Measurements from ENCODE around the gene CWC22. TPM values are rescaled to one million over a fixed set of nuclear protein-coding genes. Genes with fewer than 3 reads are reported as not detected.
"Not testable (repeated sequence)": the region's sequence is repeated elsewhere in the genome, so short reads cannot be mapped to it uniquely, and the experiment has no call there.

Gene CWC22
- total RNA-seq, 2 donors from 2014 or later = 13.1 to 14.1 TPM

DNA sequence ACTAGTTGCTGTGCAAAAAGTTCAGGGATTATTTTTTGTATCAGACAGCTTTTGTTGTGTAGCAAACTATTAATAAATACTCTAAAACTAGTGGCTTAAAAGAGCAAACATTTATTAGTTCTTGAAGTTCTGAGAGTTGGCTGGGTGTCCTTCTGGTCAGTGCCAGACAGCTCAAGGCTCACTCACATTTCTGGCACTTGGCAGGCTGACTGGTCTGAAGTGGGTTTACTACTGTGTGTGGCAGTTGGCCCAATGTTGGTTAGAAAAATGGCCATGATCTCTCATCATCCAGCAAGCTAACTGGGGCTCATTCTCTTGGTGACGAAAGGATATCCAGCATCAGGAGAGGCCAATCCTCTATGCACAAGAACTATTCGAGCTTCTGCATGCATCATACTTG is 74.3 kb downstream of the CWC22 start:
- DNase-seq (ENCODE audit: low spot score) = no peak

DNA sequence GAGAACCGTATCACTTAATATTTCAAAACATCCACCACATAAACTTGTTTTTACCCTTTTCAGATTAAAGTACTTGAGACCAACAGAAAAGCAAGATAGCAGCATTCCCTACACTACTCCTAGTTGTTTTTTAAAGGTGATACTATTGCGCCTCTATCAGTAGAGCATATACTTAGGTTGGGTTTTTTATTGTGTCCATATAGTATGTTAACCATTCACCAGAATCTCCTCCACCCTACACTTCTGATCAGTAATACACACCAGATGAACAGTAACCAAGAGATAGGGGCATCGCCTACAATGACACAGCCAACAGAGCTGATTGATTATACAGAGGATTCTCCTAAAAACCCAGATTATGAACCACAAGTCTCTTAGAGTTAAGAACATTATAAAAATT is 75.6 kb downstream of the CWC22 start:
- H3K9me3 ChIP-seq = peaks cover 0 to 6% of the 10 kb centered on the region in 2 donors
- no peaks in the 10 kb centered on the region for H3K27me3 ChIP-seq
- DNase-seq (ENCODE audit: low spot score) = no peak
- H3K4me1 ChIP-seq = no peaks in the 10 kb centered on the region
- no peaks in the 10 kb centered on the region for H3K36me3 ChIP-seq
- H3K27ac ChIP-seq = no peak overlapping the region
- TF ChIP-seq, protein P1, sequence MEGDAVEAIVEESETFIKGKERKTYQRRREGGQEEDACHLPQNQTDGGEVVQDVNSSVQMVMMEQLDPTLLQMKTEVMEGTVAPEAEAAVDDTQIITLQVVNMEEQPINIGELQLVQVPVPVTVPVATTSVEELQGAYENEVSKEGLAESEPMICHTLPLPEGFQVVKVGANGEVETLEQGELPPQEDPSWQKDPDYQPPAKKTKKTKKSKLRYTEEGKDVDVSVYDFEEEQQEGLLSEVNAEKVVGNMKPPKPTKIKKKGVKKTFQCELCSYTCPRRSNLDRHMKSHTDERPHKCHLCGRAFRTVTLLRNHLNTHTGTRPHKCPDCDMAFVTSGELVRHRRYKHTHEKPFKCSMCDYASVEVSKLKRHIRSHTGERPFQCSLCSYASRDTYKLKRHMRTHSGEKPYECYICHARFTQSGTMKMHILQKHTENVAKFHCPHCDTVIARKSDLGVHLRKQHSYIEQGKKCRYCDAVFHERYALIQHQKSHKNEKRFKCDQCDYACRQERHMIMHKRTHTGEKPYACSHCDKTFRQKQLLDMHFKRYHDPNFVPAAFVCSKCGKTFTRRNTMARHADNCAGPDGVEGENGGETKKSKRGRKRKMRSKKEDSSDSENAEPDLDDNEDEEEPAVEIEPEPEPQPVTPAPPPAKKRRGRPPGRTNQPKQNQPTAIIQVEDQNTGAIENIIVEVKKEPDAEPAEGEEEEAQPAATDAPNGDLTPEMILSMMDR (IDR thresholded peaks at IDR 0.05) = no peak
- H3K4me3 ChIP-seq = no peak overlapping the region

More for the DNA sequence above, 74.3 kb downstream of the CWC22 start:
- Histone ChIP-seq H3K4me3 (no peak overlapping the region), H3K4me1 (no peaks in the 10 kb centered on the region), H3K36me3 (no peaks in the 10 kb centered on the region), H3K27ac (no peak overlapping the region), H3K27me3 (no peaks in the 10 kb centered on the region), H3K9me3 (no peaks in the 10 kb centered on the region)
- TF ChIP-seq, protein P1 (IDR thresholded peaks at IDR 0.05) = no peak

DNA sequence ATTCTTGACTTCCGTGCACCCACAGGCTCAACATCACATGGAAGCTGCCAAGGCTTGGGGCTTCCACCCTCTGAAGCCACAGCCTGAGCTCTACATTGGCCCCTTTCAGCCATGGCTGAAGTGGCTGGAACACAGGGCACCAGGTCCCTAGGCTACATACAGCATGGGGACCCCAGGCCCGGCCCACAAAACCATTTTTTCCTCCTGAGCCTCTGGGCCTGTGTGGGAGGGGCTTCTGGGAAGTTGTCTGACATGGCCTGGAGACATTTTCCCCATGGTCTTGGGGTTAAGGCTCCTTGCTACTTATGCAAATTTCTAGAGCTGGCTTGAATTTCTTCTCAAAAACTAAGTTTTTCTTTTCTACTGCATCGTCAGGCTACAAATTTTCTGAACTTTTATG is 77.1 kb downstream of the CWC22 start:
- H3K27me3 ChIP-seq; H3K27ac ChIP-seq; DNase-seq (ENCODE audit: low spot score); H3K36me3 ChIP-seq; H3K4me3 ChIP-seq; H3K4me1 ChIP-seq: not testable (repeated sequence)
- peaks cover 0 to 15% of the 10 kb centered on the region in 2 donors for H3K9me3 ChIP-seq

DNA sequence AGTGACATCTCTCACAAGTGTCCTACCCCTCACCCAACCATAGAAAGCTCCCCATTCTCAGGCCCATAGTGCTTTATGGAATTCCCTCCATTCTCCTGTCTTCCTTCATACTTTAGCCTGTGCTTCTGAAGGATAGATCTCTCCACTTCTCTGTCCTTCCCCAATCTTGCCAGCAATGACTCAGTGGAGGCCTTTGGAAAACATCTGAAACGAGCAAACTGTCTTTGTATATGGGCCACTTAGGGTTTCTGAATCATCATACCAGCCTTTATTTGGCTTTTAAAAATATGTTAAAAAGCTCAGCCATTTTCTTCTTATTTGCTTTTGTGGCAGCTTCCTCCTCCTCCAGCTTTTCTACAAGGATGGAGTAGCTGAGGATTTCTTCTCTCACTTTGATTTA is 80.1 kb downstream of the CWC22 start:
- Histone ChIP-seq H3K36me3 (no peaks in the 10 kb centered on the region), H3K4me3 (no peak overlapping the region), H3K27me3 (no peaks in the 10 kb centered on the region), H3K9me3 (peaks cover 0 to 15% of the 10 kb centered on the region in 2 donors), H3K4me1 (no peaks in the 10 kb centered on the region), H3K27ac (no peak overlapping the region)
- TF ChIP-seq, protein P1 (IDR thresholded peaks at IDR 0.05) = no peak
- no peak for DNase-seq (ENCODE audit: low spot score)

DNA sequence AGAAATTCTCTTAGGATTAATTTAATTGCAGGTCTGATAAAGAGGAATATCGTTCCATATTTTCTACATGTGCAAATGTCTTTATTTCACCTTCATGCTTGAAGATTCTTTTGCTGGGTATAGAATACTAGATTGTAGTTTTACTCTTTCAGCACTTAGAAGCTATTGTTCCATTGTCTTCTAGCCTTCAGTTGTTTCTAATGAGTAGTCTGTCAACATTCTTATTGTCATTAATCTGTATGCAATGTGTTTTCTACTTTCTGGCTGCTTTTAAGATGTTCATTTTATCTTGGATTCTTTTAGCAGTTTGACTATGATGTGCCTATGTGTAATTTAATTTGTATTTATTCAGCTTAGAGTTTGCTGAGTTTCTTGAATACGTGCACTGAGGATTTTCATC is 81.4 kb downstream of the CWC22 start:
- Histone ChIP-seq H3K36me3 (no peaks in the 10 kb centered on the region), H3K9me3 (peaks cover 0 to 15% of the 10 kb centered on the region in 2 donors), H3K4me3 (no peak overlapping the region), H3K27me3 (no peaks in the 10 kb centered on the region), H3K4me1 (no peaks in the 10 kb centered on the region), H3K27ac (no peak overlapping the region)
- no peak for DNase-seq (ENCODE audit: low spot score)
- TF ChIP-seq, protein P1 (IDR thresholded peaks at IDR 0.05) = no peak

DNA sequence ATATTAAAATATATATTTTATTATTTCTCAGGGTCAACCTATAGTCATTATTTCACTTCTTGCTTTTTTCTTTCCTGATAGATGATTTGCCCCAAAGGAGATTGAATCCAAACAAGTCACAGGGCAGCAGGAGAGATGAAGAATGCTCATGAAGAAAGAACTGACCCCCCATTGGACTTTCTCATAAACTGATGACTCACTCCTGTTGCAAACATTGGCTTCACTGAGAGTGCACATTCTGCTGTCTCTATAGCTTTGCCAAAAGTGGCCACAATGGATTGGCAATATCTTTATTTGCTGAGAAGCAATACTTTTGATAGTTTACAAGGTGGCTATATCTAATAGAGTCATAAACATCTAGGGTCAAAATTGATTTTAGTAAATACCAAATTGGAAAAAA is 89.8 kb downstream of the CWC22 start:
- Histone ChIP-seq H3K4me3 (no peak overlapping the region), H3K27ac (no peak overlapping the region), H3K4me1 (no peaks in the 10 kb centered on the region), H3K9me3 (no peaks in the 10 kb centered on the region), H3K36me3 (no peaks in the 10 kb centered on the region), H3K27me3 (no peaks in the 10 kb centered on the region)
- TF ChIP-seq, protein P1 (IDR thresholded peaks at IDR 0.05) = no peak
- no peak for DNase-seq (ENCODE audit: low spot score)
